Fibroblast of mammary gland (primary cell): ENCODE measurements around the gene TMPRSS12.
"Not testable (repeated sequence)": the region's sequence is repeated elsewhere in the genome, so short reads cannot be mapped to it uniquely, and the experiment has no call there.

Experiments used
- DNase-seq: peaks from one replicate; pipeline ENCODE4 v3.0.0-alpha.2; 2010; ENCODE audit warnings: low read depth
- H3K4me3 ChIP-seq: 2 replicates; pipeline ENCODE4 v1.5.1; 2011; ENCODE audit warnings: low read depth, mild to moderate bottlenecking, low read length, moderate library complexity; ENCODE audit not compliant: control insufficient read depth
- TF ChIP-seq, protein P1 (sequence below): conservative IDR thresholded peaks from 2 replicates; pipeline ENCODE4 v1.5.1; 2011; ENCODE audit warnings: low read depth, low read length, inconsistent platforms; ENCODE audit not compliant: control insufficient read depth, insufficient read depth

The TMPRSS12 gene

DNA sequence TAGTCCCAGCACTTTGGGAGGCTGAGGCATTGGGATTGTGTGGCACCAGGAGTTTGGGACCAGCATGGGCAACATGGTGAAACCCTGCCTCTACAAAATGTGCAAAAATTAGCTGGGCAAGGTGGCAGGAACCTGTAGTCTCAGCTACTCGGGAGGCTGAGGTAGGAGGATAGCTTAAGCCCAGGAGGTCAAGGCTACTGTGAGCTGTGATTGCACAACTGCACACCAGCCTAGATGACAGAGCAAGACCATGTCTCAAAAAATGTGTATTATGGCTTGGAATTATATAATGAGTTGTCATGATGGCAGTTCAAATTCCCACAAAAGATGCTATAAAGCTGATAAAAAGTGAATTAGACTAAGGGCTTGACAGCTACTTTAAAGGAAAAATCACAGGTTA is 20.6 kb upstream of the TMPRSS12 start:
- TF ChIP-seq, protein P1, sequence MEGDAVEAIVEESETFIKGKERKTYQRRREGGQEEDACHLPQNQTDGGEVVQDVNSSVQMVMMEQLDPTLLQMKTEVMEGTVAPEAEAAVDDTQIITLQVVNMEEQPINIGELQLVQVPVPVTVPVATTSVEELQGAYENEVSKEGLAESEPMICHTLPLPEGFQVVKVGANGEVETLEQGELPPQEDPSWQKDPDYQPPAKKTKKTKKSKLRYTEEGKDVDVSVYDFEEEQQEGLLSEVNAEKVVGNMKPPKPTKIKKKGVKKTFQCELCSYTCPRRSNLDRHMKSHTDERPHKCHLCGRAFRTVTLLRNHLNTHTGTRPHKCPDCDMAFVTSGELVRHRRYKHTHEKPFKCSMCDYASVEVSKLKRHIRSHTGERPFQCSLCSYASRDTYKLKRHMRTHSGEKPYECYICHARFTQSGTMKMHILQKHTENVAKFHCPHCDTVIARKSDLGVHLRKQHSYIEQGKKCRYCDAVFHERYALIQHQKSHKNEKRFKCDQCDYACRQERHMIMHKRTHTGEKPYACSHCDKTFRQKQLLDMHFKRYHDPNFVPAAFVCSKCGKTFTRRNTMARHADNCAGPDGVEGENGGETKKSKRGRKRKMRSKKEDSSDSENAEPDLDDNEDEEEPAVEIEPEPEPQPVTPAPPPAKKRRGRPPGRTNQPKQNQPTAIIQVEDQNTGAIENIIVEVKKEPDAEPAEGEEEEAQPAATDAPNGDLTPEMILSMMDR = no peak
- H3K4me3 ChIP-seq = no peak overlapping the region
- DNase-seq = no peak

DNA sequence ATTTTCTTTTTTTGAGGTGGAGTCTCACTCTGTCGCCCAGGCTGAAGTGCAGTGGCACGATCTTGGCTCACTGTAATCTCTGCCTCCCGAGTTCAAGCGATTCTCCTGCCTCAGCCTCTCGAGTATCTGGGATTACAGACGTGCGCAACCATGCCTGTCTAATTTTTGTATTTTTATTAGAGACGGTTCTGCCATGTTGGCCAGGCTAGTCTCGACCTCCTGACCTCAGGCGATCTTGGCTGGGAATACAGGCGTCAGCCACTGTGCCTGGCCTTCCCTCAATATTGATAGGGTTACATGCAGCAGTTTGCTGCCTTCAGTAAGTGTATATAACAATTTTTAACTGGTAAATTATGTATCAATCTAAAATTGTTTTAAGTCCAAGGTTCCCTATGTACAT is 19.0 kb upstream of the TMPRSS12 start:
- H3K4me3 ChIP-seq, DNase-seq: not testable (repeated sequence)

DNA sequence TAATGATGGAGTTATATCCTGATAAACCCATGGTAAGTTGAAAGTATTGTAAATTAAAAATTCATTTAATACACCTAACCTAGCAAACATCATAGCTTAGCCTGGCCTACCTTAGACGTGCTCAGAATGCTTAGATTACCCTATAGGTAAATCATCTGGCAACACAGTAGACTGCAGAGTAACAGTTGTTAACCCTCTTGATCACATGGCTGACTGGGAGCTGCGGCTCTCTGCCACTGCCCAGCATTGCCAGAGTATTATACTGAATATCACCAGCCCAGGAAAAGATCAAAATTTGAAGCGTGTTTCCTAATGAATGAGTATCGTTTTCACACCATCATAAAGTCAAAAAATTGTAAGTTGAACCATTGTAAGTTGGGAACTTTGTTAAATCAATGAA is 17.8 kb upstream of the TMPRSS12 start:
- no peak for DNase-seq
- TF ChIP-seq, protein P1 = no peak
- no peak overlapping the region for H3K4me3 ChIP-seq

DNA sequence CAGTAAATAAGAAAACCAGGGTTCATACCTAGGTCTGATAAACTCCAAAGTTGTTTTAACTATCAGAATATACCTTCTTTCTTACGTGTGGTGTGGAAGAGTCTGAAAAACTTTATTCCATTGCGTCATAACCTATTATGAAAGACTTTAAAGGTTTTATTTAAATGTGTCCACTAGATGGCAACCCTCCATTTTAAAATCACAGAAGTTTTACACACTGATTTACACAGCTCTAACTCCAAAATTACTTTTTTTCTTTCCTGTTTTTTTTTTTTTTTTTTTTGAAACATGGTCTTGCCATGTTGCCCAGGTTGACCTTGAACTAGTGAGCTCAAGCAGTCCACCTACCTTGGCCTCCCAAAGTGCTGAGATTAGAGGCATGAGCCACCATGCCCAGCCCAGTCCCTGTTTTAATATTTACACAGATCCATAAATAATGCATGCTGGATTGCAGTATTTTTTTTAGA is 17.3 kb upstream of the TMPRSS12 start:
- TF ChIP-seq, protein P1 = peak; percentile 42

DNA sequence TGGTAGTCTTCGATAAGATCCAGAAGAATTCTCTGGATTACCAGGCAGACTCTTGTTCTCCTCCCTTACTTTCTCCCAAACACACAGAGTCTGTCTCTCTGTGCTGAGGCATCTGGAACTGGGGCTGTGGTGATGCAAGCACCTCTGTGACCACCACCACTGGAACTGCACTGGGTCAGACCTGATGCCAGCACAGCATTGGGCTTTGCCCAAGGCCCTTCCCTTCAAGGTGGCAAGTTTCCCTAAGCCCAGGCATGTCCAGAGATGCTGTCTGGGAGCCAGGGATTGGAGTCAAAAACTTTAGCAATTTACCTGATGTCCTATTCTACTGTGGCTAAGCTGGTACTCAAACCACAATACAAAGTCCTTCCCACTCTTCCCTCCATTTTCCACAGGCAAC is 14.6 kb upstream of the TMPRSS12 start:
- DNase-seq = no peak
- H3K4me3 ChIP-seq = no peak overlapping the region
- TF ChIP-seq, protein P1 = no peak

More for the DNA sequence above, 17.3 kb upstream of the TMPRSS12 start:
- no peak overlapping the region for H3K4me3 ChIP-seq
- DNase-seq = peak; percentile 82

DNA sequence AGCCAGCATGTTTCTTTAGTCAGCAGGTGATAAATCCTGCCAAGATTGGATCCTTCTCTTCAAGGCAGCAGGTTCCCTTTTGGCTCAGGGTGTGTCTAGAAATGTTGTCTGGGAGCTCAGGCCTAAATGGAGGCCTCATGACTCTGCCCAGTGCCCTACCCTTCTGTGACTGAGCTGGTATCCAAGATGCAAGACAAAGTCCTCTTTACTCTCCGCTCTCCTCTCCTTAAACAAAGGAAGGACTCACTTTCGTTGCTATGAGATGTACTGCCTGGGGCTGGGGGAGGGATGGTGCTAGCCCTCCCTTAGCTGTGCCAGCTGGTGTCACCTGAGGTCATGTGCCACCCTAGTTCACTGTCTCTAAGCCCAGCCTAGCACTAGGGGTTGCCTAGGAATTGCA is 13.8 kb upstream of the TMPRSS12 start:
- DNase-seq = no peak
- no peak overlapping the region for H3K4me3 ChIP-seq
- TF ChIP-seq, protein P1 = no peak

DNA sequence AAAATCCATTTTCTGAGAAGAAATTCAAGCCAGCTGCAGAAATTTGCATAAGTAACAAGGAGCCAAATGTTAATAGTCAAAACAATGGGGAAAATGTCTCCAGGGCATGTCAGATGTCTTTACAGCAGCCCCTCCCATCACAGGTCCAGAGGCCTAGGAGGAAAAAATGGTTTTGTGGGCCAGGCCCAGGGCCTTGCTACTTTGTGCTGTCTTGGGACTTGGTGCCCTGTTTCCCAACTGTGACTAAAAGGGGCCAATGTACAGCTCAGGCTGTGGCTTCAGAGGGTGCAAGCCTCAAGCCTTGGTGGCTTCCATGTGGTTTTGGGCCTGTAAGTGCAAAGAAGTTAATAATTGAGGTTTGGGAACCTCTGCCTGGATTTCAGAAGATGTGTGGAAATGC is 8.9 kb upstream of the TMPRSS12 start:
- DNase-seq, H3K4me3 ChIP-seq: not testable (repeated sequence)

DNA sequence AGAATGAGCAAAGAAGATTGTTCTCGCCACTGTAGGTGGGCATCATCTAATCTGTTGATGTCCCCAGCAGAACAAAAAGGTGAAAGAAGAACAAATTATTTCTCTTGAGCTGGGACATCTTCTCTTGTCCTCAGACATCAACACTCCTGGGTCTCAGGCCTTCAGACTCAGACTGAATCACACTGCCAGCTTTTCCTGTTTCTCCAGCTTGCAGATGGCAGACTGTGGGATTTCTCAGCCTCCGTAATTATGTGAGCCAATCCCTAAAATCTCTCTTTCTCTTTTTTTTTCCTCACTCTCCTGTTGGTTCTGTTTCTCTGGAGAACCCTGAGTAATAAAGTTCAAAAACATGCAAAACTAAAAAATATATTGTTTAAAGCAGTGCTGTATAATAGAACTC is 3.7 kb upstream of the TMPRSS12 start:
- TF ChIP-seq, protein P1 = no peak
- peak; percentile 12 for DNase-seq

More for the DNA sequence above, 3.7 kb upstream of the TMPRSS12 start:
- no peak overlapping the region for H3K4me3 ChIP-seq
